K562 (cell line): ENCODE results near the gene ARL8A. TPM values are rescaled to one million over a fixed set of nuclear protein-coding genes. Genes with fewer than 3 reads are reported as not detected.

Experiments used
- BMI1 ChIP-seq: fragments of 150-350 bp; IDR thresholded peaks from 2 replicates; pipeline ENCODE4 v1.6.1; 2014; ENCODE audit warnings: low read length
- CBX5 ChIP-seq: IDR thresholded peaks from 2 replicates; pipeline ENCODE4 v1.6.1; 2014; ENCODE audit warnings: low read depth, borderline replicate concordance
- NR2C1 ChIP-seq, 2 experiments: fragments of 450-650 bp; IDR thresholded peaks; 2 replicates each; pipeline ENCODE4 v1.6.1; 2017; ENCODE audit warnings: mild to moderate bottlenecking in 2 of 2, antibody characterized with exemption in 1 of 2, inconsistent platforms in 1 of 2, missing compliant biosample characterization in 1 of 2, missing genetic modification characterization in 1 of 2
- TSC22D4 ChIP-seq: fragments of 450-650 bp; IDR thresholded peaks from 2 replicates; pipeline ENCODE4 v1.6.1; 2016; ENCODE audit warnings: missing genetic modification characterization, missing biosample characterization, control low read depth
- ZNF174 ChIP-seq: fragments of 250-450 bp; sonication (Bioruptor Pico); IDR thresholded peaks from 2 replicates; pipeline ENCODE4 v1.4.0; 2020; ENCODE audit warnings: mild to moderate bottlenecking
- polyA plus RNA-seq, 8 experiments: library from polyadenylated mRNA; depleted of rRNA in 4 of 8; stranded (reverse) in 5 of 8; unstranded in 3 of 8; fragments of >200 nt; fragmentation: Nextera tagmentation in 2 of 8; fragmentation: Illumina TruSeq in 1 of 8; extraction: Ambion mirVana in 2 of 8; extraction: Trizol in 1 of 8; gene quantifications; 2 replicates each; pipeline versions ENCODE4 v1.2.1 to v1.2.3, GENCODE V29; 2011 to 2014; ENCODE audit warnings: inconsistent platforms in 1 of 8, missing spikeins in 1 of 8
- total RNA-seq, 7 experiments: library from RNA; depleted of rRNA in 6 of 7; stranded (reverse); fragments of >200 nt in 6 of 7; fragmentation: Illumina TruSeq in 2 of 7; extraction: Trizol in 2 of 7; gene quantifications; 2 replicates each; pipeline versions ENCODE4 v1.2.1 to v1.2.3, GENCODE V29; 2011 to 2021; ENCODE audit warnings: low replicate concordance in 1 of 7
- TF ChIP-seq, protein P1 (sequence below): fragments of 450-650 bp; formaldehyde crosslinking; IDR thresholded peaks from 2 replicates; pipeline ENCODE4 v1.4.0; 2020; ENCODE audit warnings: mild to moderate bottlenecking, moderate library complexity
- TF ChIP-seq, protein P2 (sequence below), 2 experiments: fragments of 450-650 bp in 1 of 2; sonication (generic) in 1 of 2; formaldehyde crosslinking in 1 of 2; IDR thresholded peaks in 1 of 2; conservative IDR thresholded peaks in 1 of 2; 2 replicates each; pipeline versions ENCODE4 v1.6.1 to v1.8.1; 2016 to 2023; ENCODE audit warnings: mild to moderate bottlenecking in 2 of 2, moderate library complexity in 2 of 2, inconsistent platforms in 1 of 2, missing genetic modification reagents in 1 of 2
- TF ChIP-seq, protein P3 (sequence below): sonication (generic); formaldehyde crosslinking; IDR thresholded peaks from 2 replicates; pipeline ENCODE4 v1.8.1; 2023; ENCODE audit warnings: mild to moderate bottlenecking, missing genetic modification reagents
- TF ChIP-seq, protein P4 (sequence below): fragments of 250-450 bp; sonication (Bioruptor Pico); IDR thresholded peaks from 2 replicates; pipeline ENCODE4 v1.4.0; 2020
- TF ChIP-seq, protein P5 (sequence below): sonication (generic); formaldehyde crosslinking; IDR thresholded peaks from 2 replicates; pipeline ENCODE4 v1.8.0; 2022; ENCODE audit warnings: mild to moderate bottlenecking, missing genetic modification reagents

The ARL8A gene
- total and polyA plus RNA-seq, 9 of the 15 experiments (the other 6 are each of a cell fraction or from before 2014, with no cell fraction given): 0.17 to 27.3 (median 15.6) TPM

DNA sequence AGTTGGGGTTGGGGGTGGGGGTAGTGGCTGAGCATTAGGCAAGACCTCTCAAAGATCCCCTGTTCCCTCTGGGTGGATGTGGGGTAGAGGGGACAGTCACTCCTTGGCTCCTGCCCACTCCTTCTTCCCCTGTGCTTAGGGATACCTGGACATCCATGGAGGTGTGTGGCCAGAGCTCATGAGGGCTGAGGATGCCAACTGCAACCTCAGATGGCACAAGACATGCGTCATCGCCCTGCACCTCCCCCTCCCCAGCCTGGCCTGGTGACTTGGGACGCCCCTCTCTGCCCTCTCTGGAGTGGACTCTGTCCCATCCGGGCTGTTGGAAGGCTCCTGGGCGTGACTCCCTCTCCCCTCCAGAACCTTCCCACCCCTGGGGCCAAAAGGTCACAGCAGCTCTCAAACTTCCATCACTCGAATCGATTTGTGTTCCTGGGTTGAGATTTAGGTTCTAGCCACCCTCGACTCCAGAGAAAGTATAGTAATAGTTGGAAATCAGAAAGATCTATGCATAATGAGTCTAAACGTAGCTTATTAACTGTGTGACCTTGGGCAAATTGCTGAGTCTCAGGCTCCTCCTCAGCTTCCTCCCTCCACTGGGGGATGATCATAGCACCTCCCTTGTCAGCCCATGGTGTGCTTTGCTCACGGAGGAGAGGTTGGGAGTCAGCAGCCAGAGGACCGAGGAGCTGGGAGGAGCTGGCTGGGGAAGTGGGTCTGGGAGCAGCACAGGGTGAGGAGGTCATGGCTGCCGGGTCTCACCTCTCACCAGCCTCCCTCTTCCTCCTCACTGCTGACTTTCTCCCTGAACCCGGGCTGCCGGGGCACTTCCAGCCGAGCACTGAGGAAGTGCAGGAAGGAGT lies 18.1 kb upstream of the ARL8A start (continued):
- TF ChIP-seq, protein P1, sequence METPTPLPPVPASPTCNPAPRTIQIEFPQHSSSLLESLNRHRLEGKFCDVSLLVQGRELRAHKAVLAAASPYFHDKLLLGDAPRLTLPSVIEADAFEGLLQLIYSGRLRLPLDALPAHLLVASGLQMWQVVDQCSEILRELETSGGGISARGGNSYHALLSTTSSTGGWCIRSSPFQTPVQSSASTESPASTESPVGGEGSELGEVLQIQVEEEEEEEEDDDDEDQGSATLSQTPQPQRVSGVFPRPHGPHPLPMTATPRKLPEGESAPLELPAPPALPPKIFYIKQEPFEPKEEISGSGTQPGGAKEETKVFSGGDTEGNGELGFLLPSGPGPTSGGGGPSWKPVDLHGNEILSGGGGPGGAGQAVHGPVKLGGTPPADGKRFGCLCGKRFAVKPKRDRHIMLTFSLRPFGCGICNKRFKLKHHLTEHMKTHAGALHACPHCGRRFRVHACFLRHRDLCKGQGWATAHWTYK (CRISPR knock-in tag): peak; percentile 77; the same call in 1 of the 2 replicates
- TF ChIP-seq, protein P2, sequence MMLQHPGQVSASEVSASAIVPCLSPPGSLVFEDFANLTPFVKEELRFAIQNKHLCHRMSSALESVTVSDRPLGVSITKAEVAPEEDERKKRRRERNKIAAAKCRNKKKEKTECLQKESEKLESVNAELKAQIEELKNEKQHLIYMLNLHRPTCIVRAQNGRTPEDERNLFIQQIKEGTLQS (IDR thresholded peaks at IDR 0.05): peak; percentile 63
- TF ChIP-seq, protein P2 (CRISPR knock-in tag; conservative IDR thresholded peaks at IDR 0.05): no peak
- TF ChIP-seq, protein P3, sequence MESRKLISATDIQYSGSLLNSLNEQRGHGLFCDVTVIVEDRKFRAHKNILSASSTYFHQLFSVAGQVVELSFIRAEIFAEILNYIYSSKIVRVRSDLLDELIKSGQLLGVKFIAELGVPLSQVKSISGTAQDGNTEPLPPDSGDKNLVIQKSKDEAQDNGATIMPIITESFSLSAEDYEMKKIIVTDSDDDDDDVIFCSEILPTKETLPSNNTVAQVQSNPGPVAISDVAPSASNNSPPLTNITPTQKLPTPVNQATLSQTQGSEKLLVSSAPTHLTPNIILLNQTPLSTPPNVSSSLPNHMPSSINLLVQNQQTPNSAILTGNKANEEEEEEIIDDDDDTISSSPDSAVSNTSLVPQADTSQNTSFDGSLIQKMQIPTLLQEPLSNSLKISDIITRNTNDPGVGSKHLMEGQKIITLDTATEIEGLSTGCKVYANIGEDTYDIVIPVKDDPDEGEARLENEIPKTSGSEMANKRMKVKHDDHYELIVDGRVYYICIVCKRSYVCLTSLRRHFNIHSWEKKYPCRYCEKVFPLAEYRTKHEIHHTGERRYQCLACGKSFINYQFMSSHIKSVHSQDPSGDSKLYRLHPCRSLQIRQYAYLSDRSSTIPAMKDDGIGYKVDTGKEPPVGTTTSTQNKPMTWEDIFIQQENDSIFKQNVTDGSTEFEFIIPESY (CRISPR knock-in tag): no peak
- TF ChIP-seq BMI1 (no peak), TSC22D4 (no peak), CBX5 (no peak), ZNF174 (CRISPR knock-in tag) (no peak), NR2C1 (IDR thresholded peaks at IDR 0.05) (peak; percentile 49; the same call in 1 of the 2 replicates), NR2C1 (tag; IDR thresholded peaks at IDR 0.05) (no peak; the same call in none of the 2 replicates)
- TF ChIP-seq, protein P4, sequence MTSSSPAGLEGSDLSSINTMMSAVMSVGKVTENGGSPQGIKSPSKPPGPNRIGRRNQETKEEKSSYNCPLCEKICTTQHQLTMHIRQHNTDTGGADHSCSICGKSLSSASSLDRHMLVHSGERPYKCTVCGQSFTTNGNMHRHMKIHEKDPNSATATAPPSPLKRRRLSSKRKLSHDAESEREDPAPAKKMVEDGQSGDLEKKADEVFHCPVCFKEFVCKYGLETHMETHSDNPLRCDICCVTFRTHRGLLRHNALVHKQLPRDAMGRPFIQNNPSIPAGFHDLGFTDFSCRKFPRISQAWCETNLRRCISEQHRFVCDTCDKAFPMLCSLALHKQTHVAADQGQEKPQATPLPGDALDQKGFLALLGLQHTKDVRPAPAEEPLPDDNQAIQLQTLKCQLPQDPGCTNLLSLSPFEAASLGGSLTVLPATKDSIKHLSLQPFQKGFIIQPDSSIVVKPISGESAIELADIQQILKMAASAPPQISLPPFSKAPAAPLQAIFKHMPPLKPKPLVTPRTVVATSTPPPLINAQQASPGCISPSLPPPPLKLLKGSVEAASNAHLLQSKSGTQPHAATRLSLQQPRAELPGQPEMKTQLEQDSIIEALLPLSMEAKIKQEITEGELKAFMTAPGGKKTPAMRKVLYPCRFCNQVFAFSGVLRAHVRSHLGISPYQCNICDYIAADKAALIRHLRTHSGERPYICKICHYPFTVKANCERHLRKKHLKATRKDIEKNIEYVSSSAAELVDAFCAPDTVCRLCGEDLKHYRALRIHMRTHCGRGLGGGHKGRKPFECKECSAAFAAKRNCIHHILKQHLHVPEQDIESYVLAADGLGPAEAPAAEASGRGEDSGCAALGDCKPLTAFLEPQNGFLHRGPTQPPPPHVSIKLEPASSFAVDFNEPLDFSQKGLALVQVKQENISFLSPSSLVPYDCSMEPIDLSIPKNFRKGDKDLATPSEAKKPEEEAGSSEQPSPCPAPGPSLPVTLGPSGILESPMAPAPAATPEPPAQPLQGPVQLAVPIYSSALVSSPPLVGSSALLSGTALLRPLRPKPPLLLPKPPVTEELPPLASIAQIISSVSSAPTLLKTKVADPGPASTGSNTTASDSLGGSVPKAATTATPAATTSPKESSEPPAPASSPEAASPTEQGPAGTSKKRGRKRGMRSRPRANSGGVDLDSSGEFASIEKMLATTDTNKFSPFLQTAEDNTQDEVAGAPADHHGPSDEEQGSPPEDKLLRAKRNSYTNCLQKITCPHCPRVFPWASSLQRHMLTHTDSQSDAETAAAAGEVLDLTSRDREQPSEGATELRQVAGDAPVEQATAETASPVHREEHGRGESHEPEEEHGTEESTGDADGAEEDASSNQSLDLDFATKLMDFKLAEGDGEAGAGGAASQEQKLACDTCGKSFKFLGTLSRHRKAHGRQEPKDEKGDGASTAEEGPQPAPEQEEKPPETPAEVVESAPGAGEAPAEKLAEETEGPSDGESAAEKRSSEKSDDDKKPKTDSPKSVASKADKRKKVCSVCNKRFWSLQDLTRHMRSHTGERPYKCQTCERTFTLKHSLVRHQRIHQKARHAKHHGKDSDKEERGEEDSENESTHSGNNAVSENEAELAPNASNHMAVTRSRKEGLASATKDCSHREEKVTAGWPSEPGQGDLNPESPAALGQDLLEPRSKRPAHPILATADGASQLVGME (CRISPR knock-in tag): peak; percentile 56; the same call in 1 of the 2 replicates
- TF ChIP-seq, protein P5, sequence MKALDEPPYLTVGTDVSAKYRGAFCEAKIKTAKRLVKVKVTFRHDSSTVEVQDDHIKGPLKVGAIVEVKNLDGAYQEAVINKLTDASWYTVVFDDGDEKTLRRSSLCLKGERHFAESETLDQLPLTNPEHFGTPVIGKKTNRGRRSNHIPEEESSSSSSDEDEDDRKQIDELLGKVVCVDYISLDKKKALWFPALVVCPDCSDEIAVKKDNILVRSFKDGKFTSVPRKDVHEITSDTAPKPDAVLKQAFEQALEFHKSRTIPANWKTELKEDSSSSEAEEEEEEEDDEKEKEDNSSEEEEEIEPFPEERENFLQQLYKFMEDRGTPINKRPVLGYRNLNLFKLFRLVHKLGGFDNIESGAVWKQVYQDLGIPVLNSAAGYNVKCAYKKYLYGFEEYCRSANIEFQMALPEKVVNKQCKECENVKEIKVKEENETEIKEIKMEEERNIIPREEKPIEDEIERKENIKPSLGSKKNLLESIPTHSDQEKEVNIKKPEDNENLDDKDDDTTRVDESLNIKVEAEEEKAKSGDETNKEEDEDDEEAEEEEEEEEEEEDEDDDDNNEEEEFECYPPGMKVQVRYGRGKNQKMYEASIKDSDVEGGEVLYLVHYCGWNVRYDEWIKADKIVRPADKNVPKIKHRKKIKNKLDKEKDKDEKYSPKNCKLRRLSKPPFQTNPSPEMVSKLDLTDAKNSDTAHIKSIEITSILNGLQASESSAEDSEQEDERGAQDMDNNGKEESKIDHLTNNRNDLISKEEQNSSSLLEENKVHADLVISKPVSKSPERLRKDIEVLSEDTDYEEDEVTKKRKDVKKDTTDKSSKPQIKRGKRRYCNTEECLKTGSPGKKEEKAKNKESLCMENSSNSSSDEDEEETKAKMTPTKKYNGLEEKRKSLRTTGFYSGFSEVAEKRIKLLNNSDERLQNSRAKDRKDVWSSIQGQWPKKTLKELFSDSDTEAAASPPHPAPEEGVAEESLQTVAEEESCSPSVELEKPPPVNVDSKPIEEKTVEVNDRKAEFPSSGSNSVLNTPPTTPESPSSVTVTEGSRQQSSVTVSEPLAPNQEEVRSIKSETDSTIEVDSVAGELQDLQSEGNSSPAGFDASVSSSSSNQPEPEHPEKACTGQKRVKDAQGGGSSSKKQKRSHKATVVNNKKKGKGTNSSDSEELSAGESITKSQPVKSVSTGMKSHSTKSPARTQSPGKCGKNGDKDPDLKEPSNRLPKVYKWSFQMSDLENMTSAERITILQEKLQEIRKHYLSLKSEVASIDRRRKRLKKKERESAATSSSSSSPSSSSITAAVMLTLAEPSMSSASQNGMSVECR (CRISPR knock-in tag): peak; percentile 67; the same call in 1 of the 2 replicates
